Liver (tissue), 9 donors: Measurements from ENCODE around the gene MADD. TPM values are rescaled to one million over a fixed set of nuclear protein-coding genes. Genes with fewer than 3 reads are reported as not detected.

Source experiments
- DNase-seq: peaks from one replicate; pipeline ENCODE4 v3.0.0-alpha.2; 2017; ENCODE audit warnings: low spot score
- H3K27ac ChIP-seq, 2 donors: one replicate each; pipeline ENCODE4 v1.7.0; 2013; ENCODE audit warnings: inconsistent platforms in 2 of 2, low read length in 2 of 2, control low read depth in 1 of 2, low read depth in 1 of 2, mild to moderate bottlenecking in 1 of 2
- H3K27me3 ChIP-seq, 4 donors: one replicate each; pipeline versions ENCODE4 v1.6.1 to v1.7.0; 2013; ENCODE audit warnings: low read length in 3 of 4, inconsistent platforms in 1 of 4, mild to moderate bottlenecking in 1 of 4, moderate library complexity in 1 of 4; ENCODE audit not compliant: control insufficient read depth in 4 of 4, insufficient read depth in 4 of 4
- H3K36me3 ChIP-seq, 4 donors: one replicate each; pipeline versions ENCODE4 v1.6.1 to v1.7.0; 2013; ENCODE audit warnings: low read length in 3 of 4, mild to moderate bottlenecking in 3 of 4, low read depth in 1 of 4, moderate library complexity in 1 of 4; ENCODE audit not compliant: control insufficient read depth in 4 of 4, insufficient read depth in 3 of 4
- H3K4me1 ChIP-seq, 4 donors: one replicate each; pipeline versions ENCODE4 v1.6.1 to v1.7.0; 2013; ENCODE audit warnings: low read length in 3 of 4, mild to moderate bottlenecking in 3 of 4, moderate library complexity in 1 of 4; ENCODE audit not compliant: control insufficient read depth in 4 of 4, insufficient read depth in 4 of 4
- H3K4me3 ChIP-seq, 3 donors: one replicate each; pipeline versions ENCODE4 v1.6.1 to v1.7.0; 2013; ENCODE audit warnings: low read length in 3 of 3, control low read depth in 1 of 3, low read depth in 1 of 3, mild to moderate bottlenecking in 1 of 3
- H3K9ac ChIP-seq, 2 donors: one replicate each; pipeline ENCODE4 v1.7.0; 2013; ENCODE audit warnings: low read length in 2 of 2, mild to moderate bottlenecking in 2 of 2, moderate library complexity in 2 of 2, control low read depth in 1 of 2, low read depth in 1 of 2
- H3K9me3 ChIP-seq, 4 donors: one replicate each; pipeline versions ENCODE4 v1.6.1 to v1.7.0; 2013; ENCODE audit warnings: low read length in 3 of 4; ENCODE audit not compliant: control insufficient read depth in 4 of 4
- ATF3 ChIP-seq: IDR thresholded peaks from 2 replicates; pipeline ENCODE4 v1.6.1; 2016; ENCODE audit warnings: antibody characterized with exemption
- CTCF ChIP-seq: fragments of 150-350 bp; IDR thresholded peaks from 2 replicates; pipeline ENCODE4 v1.5.1; 2017; ENCODE audit warnings: improper control_type of control experiment, low read depth, low read length; ENCODE audit not compliant: missing input control
- EGR1 ChIP-seq, 2 donors: IDR thresholded peaks; 2 replicates each; pipeline ENCODE4 v1.6.1; 2016 to 2018; ENCODE audit warnings: antibody characterized with exemption in 2 of 2, low read depth in 2 of 2
- FOXA1 ChIP-seq: IDR thresholded peaks from 2 replicates; pipeline ENCODE4 v1.6.1; 2016; ENCODE audit warnings: antibody characterized with exemption
- FOXA2 ChIP-seq: IDR thresholded peaks from 2 replicates; pipeline ENCODE4 v1.6.1; 2016; ENCODE audit warnings: antibody characterized with exemption
- GABPA ChIP-seq, 2 donors: IDR thresholded peaks in 1 of 2; conservative IDR thresholded peaks in 1 of 2; 2 replicates each; pipeline ENCODE4 v1.6.1; 2016; ENCODE audit warnings: antibody characterized with exemption in 2 of 2, mild to moderate bottlenecking in 1 of 2, moderate library complexity in 1 of 2
- HNF4A ChIP-seq, 2 donors: conservative IDR thresholded peaks; 2 replicates each; pipeline ENCODE4 v1.6.1; 2016; ENCODE audit warnings: antibody characterized with exemption in 2 of 2, mild to moderate bottlenecking in 2 of 2
- HNF4G ChIP-seq: IDR thresholded peaks from 2 replicates; pipeline ENCODE4 v1.6.1; 2016; ENCODE audit warnings: antibody characterized with exemption
- JUND ChIP-seq, 2 donors: IDR thresholded peaks; 2 replicates each; pipeline ENCODE4 v1.6.1; 2016; ENCODE audit warnings: antibody characterized with exemption in 2 of 2
- MAX ChIP-seq: IDR thresholded peaks from 2 replicates; pipeline ENCODE4 v1.6.1; 2016; ENCODE audit warnings: antibody characterized with exemption
- NR2F2 ChIP-seq: IDR thresholded peaks from 2 replicates; pipeline ENCODE4 v1.6.1; 2016; ENCODE audit warnings: antibody characterized with exemption
- RAD21 ChIP-seq, 2 donors: IDR thresholded peaks; 2 replicates each; pipeline ENCODE4 v1.6.1; 2016; ENCODE audit warnings: antibody characterized with exemption in 2 of 2, mild to moderate bottlenecking in 2 of 2
- REST ChIP-seq: IDR thresholded peaks from 2 replicates; pipeline ENCODE4 v1.6.1; 2016; ENCODE audit warnings: antibody characterized with exemption, mild to moderate bottlenecking
- RXRA ChIP-seq, 2 donors: IDR thresholded peaks; 2 replicates each; pipeline ENCODE4 v1.6.1; 2017 to 2018; ENCODE audit warnings: antibody characterized with exemption in 2 of 2, mild to moderate bottlenecking in 1 of 2
- SP1 ChIP-seq: IDR thresholded peaks from 2 replicates; pipeline ENCODE4 v1.6.1; 2018; ENCODE audit warnings: antibody characterized with exemption, mild to moderate bottlenecking
- TAF1 ChIP-seq: conservative IDR thresholded peaks from 2 replicates; pipeline ENCODE4 v1.6.1; 2016; ENCODE audit warnings: antibody characterized with exemption, mild to moderate bottlenecking
- YY1 ChIP-seq: IDR thresholded peaks from 2 replicates; pipeline ENCODE4 v1.6.1; 2016; ENCODE audit warnings: antibody characterized with exemption, mild to moderate bottlenecking
- ZBTB33 ChIP-seq: IDR thresholded peaks from 2 replicates; pipeline ENCODE4 v1.6.1; 2016; ENCODE audit warnings: antibody characterized with exemption
- WGBS: extraction: QIAGEN DNeasy Blood & Tissue Kit; methylation state at CpG from one replicate; pipeline ENCODE4 v1.1.7; 2013; 5-methylcytosine and 5-hydroxymethylcytosine counted together
- polyA plus RNA-seq, 2 donors: library from polyadenylated mRNA; stranded (reverse) in 1 of 2; unstranded in 1 of 2; fragments of 200-250 nt in 1 of 2; fragments of >200 nt in 1 of 2; fragmentation: Nextera tagmentation in 1 of 2; extraction: Ambion mirVana in 1 of 2; gene quantifications; one replicate each; pipeline versions ENCODE4 v1.2.1 to v1.2.3, GENCODE V29; 2013 to 2015
- total RNA-seq, 2 donors: library from RNA; depleted of rRNA; stranded (reverse); fragments of >200 nt; gene quantifications; one replicate each; pipeline ENCODE4 v1.2.3, GENCODE V29; 2014
- donor health status: healthy.
- donor health status: healthy.
- donor health status: healthy.
- donor health status: healthy.
- donor health status: healthy.

Gene MADD
- total and polyA plus RNA-seq, 4 donors = 9.9 to 20.5 (median 11.1) TPM

GRCh38 chr11:47342036-47342803 is 72.3 kb downstream of the MADD start:
- TF ChIP-seq ZBTB33 (no peak), EGR1 (IDR thresholded peaks at IDR 0.05; ENCODE audit: low read depth in 2 of 2) (no peak), FOXA1 (no peak), JUND (IDR thresholded peaks at IDR 0.05) (no peak), MAX (no peak), ATF3 (no peak), FOXA2 (no peak), YY1 (no peak), CTCF (no peak), HNF4G (no peak), NR2F2 (no peak), HNF4A (conservative IDR thresholded peaks at IDR 0.05) (no peak), SP1 (no peak), GABPA (IDR thresholded peaks at IDR 0.05 in 1 of 2, conservative IDR thresholded peaks at IDR 0.05 in 1 of 2) (no peak), RAD21 (IDR thresholded peaks at IDR 0.05) (no peak), RXRA (IDR thresholded peaks at IDR 0.05) (no peak), TAF1 (no peak), REST (no peak)
- H3K27me3 ChIP-seq = no peaks in the 10 kb centered on the region
- H3K9me3 ChIP-seq = no peaks in the 10 kb centered on the region
- H3K9ac ChIP-seq = no peak overlapping the region
- WGBS = 92% methylated on average over 24 of the region's 24 CpGs
- H3K36me3 ChIP-seq = no peaks in the 10 kb centered on the region
- no peak overlapping the region for H3K4me3 ChIP-seq
- DNase-seq = no peak
- H3K27ac ChIP-seq = no peak overlapping the region
- no peaks in the 10 kb centered on the region for H3K4me1 ChIP-seq
